Measurements from ENCODE around the gene RNF187. TPM values are rescaled to one million over a fixed set of nuclear protein-coding genes. Genes with fewer than 3 reads are reported as not detected.

RNF187 gene
- total RNA-seq, 1 donor from 2014 or later = 156 TPM

DNA sequence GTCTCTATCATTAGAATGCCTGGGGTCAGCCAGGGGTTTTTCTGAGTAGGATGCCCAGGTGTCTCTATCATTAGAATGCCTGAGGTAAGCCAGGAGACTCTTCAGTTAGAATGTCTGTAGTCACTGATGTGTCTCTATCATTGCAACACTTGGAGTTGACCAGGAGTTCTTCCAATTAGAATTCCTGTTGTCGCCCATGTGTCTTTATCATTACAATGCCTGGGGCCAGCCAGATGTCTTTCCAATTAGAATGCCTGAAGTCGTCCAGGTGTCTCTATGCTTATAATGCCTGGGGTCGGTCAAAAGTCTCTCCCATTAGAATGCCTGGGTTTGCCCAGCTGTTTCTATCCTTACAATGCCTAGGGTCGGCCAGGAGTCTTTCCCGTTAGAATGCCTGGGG lies 55.8 kb downstream of the RNF187 start:
- H3K27ac Mint-ChIP-seq (ENCODE audit: unreplicated experiment) = no peak overlapping the region
- peaks cover 1% of the 10 kb centered on the region for H3K27me3 Mint-ChIP-seq (ENCODE audit: unreplicated experiment)

DNA sequence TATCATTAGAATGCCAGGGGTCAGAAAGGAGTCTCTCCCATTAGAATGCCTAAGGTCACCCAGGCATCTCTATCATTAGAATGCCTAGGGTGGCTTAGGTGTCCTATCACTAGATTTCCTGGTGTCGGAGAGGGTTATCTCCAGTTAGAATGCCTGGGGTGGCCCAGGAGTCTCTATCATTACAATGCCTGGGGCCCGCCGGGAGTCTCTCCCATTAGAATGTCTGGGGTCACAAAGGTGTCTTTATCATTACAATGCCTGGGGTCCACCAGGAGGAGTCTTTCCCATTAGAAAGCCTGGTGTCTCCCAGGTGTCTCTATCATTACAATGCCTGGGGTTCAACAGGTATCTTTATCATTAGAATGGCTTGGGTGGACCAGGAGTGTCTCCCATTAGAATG lies 56.2 kb downstream of the RNF187 start:
- no peak overlapping the region for H3K4me3 Mint-ChIP-seq (ENCODE audit: unreplicated experiment)
- peaks cover 6% of the 10 kb centered on the region for H3K9me3 Mint-ChIP-seq (ENCODE audit: unreplicated experiment)
- no peaks in the 10 kb centered on the region for H3K36me3 Mint-ChIP-seq (ENCODE audit: unreplicated experiment)
- H3K27ac Mint-ChIP-seq (ENCODE audit: unreplicated experiment) = no peak overlapping the region
- H3K4me1 Mint-ChIP-seq (ENCODE audit: unreplicated experiment) = no peaks in the 10 kb centered on the region
- no peak for DNase-seq (ENCODE audit: extremely low spot score, unreplicated experiment)
- peaks cover 1% of the 10 kb centered on the region for H3K27me3 Mint-ChIP-seq (ENCODE audit: unreplicated experiment)
- TF ChIP-seq, protein P1, sequence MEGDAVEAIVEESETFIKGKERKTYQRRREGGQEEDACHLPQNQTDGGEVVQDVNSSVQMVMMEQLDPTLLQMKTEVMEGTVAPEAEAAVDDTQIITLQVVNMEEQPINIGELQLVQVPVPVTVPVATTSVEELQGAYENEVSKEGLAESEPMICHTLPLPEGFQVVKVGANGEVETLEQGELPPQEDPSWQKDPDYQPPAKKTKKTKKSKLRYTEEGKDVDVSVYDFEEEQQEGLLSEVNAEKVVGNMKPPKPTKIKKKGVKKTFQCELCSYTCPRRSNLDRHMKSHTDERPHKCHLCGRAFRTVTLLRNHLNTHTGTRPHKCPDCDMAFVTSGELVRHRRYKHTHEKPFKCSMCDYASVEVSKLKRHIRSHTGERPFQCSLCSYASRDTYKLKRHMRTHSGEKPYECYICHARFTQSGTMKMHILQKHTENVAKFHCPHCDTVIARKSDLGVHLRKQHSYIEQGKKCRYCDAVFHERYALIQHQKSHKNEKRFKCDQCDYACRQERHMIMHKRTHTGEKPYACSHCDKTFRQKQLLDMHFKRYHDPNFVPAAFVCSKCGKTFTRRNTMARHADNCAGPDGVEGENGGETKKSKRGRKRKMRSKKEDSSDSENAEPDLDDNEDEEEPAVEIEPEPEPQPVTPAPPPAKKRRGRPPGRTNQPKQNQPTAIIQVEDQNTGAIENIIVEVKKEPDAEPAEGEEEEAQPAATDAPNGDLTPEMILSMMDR (IDR thresholded peaks at IDR 0.05) = no peak

More for the DNA sequence above, 55.8 kb downstream of the RNF187 start:
- Mint-ChIP-seq H3K4me1 (ENCODE audit: unreplicated experiment) (no peaks in the 10 kb centered on the region), H3K36me3 (ENCODE audit: unreplicated experiment) (no peaks in the 10 kb centered on the region), H3K4me3 (ENCODE audit: unreplicated experiment) (no peak overlapping the region), H3K9me3 (ENCODE audit: unreplicated experiment) (peaks cover 10% of the 10 kb centered on the region)
- no peak for DNase-seq (ENCODE audit: extremely low spot score, unreplicated experiment)
- TF ChIP-seq, protein P1 (IDR thresholded peaks at IDR 0.05) = no peak

DNA sequence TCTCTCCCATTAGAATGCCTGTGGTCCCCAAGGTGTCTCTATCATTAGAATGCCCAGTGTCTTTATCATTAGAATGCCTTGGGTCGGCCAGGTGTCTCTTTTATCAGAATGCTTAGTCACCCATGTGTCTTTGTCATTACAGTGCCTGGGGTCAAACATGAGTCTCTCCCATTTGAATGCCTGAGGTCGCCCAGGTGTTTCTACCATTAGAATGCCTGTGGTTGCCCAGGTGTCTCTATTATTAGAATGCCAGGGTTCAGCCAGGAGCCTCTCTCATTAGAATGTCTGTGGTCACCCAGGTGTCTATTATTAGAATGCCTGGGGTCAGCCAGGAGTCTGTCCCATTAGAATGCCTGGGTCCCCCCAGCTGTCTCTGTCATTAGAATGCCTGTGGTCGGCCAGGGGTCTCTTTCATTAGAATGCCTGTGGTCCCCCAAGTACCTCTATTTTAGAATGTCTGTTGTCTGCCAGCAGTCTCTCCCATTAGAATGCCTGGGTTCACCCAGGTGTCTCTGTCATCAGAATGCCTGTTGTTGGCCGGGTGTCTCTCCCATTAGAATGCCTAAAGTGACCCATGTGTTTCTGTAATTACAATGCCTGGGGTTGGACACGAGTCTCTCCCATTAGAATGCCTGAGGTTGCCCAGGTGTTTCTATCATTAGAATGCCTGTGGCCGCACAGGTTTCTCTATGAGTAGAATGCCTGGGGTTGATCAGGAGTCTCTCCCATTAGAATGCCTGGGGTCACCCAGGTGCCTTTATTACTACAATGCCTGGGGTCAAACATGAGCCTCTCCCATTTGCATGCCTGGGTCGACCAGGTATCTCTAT lies 57.1 kb downstream of the RNF187 start:
- DNase-seq (ENCODE audit: extremely low spot score, unreplicated experiment) = no peak
- H3K9me3 Mint-ChIP-seq (ENCODE audit: unreplicated experiment) = no peaks in the 10 kb centered on the region
- H3K4me3 Mint-ChIP-seq (ENCODE audit: unreplicated experiment) = no peak overlapping the region
- no peaks in the 10 kb centered on the region for H3K36me3 Mint-ChIP-seq (ENCODE audit: unreplicated experiment)
- no peak overlapping the region for H3K27ac Mint-ChIP-seq (ENCODE audit: unreplicated experiment)
- TF ChIP-seq, protein P1 (IDR thresholded peaks at IDR 0.05) = no peak
- H3K27me3 Mint-ChIP-seq (ENCODE audit: unreplicated experiment) = peaks cover 1% of the 10 kb centered on the region
- H3K4me1 Mint-ChIP-seq (ENCODE audit: unreplicated experiment) = no peaks in the 10 kb centered on the region

DNA sequence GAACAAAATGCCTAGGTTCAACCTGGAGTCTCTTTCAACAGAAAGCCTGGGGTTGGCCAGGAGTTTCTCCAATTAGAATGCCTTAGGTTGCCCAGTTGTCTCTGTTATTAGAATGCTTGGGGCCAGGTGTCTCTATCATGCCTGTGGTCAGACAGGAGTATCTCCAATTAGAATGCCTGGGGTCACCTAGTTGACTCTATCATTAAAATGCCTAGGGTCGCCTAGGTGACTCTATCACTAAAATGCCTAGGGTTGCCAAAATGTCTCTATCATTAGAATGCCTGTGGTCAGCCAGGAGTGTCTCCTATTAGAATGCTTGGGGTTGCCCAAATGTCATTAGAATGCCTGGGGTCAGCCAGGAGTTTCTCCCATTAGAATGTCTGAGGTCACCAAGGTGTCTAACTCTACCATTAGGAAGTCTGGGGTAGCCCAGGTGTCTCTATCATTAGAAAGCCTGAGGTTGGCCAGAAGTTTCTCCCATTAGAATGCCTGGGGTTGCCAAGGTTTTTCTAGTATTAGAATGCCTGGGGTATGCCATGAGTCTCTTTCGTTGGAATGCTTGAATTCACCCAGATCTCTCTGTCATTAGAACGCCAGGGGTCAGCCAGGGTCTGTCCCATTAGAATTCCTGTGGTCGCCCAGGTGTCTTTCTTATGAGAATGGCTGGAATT lies 57.9 kb downstream of the RNF187 start:
- H3K27me3 Mint-ChIP-seq (ENCODE audit: unreplicated experiment) = peaks cover 1% of the 10 kb centered on the region
- DNase-seq (ENCODE audit: extremely low spot score, unreplicated experiment) = no peak
- H3K9me3 Mint-ChIP-seq (ENCODE audit: unreplicated experiment) = no peaks in the 10 kb centered on the region
- H3K27ac Mint-ChIP-seq (ENCODE audit: unreplicated experiment) = no peak overlapping the region
- TF ChIP-seq, protein P1 (IDR thresholded peaks at IDR 0.05) = no peak
- no peaks in the 10 kb centered on the region for H3K4me1 Mint-ChIP-seq (ENCODE audit: unreplicated experiment)
- no peaks in the 10 kb centered on the region for H3K36me3 Mint-ChIP-seq (ENCODE audit: unreplicated experiment)
- no peak overlapping the region for H3K4me3 Mint-ChIP-seq (ENCODE audit: unreplicated experiment)

Small RNA genes within 50 kb of the gene (microRNA-seq; reads per million reads assigned to microRNA genes)
- gene MIR4666A (ENCODE audit: unreplicated experiment) = not detected

Other genes starting within 250 kb of the RNF187 start
- gene TRIM11, start 80.5 kb upstream of the RNF187 start, total RNA-seq = 22.0 and 25.2 TPM in 2 replicates
- 1.3 and 1.8 TPM in 2 replicates for gene TRIM17, start 70.5 kb upstream of the RNF187 start, total RNA-seq
- gene RHOU, start 248.1 kb downstream of the RNF187 start, total RNA-seq = 2.3 and 2.4 TPM in 2 replicates